Ectodermal cell (in vitro differentiated cells): Measurements from ENCODE around the gene KCNG3.

Experiments used
- H3K27ac ChIP-seq: 2 replicates; pipeline ENCODE4 v1.7.0; 2013; ENCODE audit warnings: mild to moderate bottlenecking, low read depth, low read length; ENCODE audit not compliant: insufficient read depth, poor library complexity, severe bottlenecking
- H3K27me3 ChIP-seq: 2 replicates; pipeline ENCODE4 v1.7.0; 2013; ENCODE audit warnings: mild to moderate bottlenecking, low read length; ENCODE audit not compliant: insufficient read depth, control insufficient read depth, poor library complexity, severe bottlenecking
- H3K36me3 ChIP-seq: one replicate; pipeline ENCODE4 v1.7.0; 2013; ENCODE audit warnings: low read length; ENCODE audit not compliant: control insufficient read depth, insufficient read depth
- H3K4me1 ChIP-seq: one replicate; pipeline ENCODE4 v1.7.0; 2013; ENCODE audit warnings: low read length; ENCODE audit not compliant: control insufficient read depth, insufficient read depth
- H3K4me3 ChIP-seq: 2 replicates; pipeline ENCODE4 v1.7.0; 2013; ENCODE audit warnings: low read depth, low read length, control low read depth; ENCODE audit not compliant: insufficient read depth
- H3K9me3 ChIP-seq: 2 replicates; pipeline ENCODE4 v1.7.0; 2013; ENCODE audit warnings: mild to moderate bottlenecking, low read length, moderate library complexity; ENCODE audit not compliant: control insufficient read depth
- WGBS, 2 experiments: methylation state at CpG; one replicate each; pipeline ENCODE4 v1.1.7; 2013; ENCODE audit warnings: missing lambda C conversion rate in 2 of 2; 5-methylcytosine and 5-hydroxymethylcytosine counted together

The KCNG3 gene

GRCh38 chr2:42488297-42488696 lies 5.5 kb downstream of the KCNG3 start:
- no peak overlapping the region for H3K27ac ChIP-seq
- H3K4me3 ChIP-seq = no peak overlapping the region
- H3K9me3 ChIP-seq = no peaks in the 10 kb centered on the region
- no peaks in the 10 kb centered on the region for H3K4me1 ChIP-seq
- no peaks in the 10 kb centered on the region for H3K36me3 ChIP-seq
- WGBS, 2 experiments = 92 to 94% methylated on average over 4 of the region's 5 CpGs
- H3K27me3 ChIP-seq = peaks cover 29% of the 10 kb centered on the region

- no peaks in the 10 kb centered on the region for H3K36me3 ChIP-seq
- no peak overlapping the region for H3K4me3 ChIP-seq
- peaks cover 9% of the 10 kb centered on the region for H3K27me3 ChIP-seq
- H3K27ac ChIP-seq = no peak overlapping the region
- no peaks in the 10 kb centered on the region for H3K4me1 ChIP-seq
- H3K9me3 ChIP-seq = no peaks in the 10 kb centered on the region
- WGBS, 2 experiments = 92 to 93% methylated on average over 7 of the region's 7 CpGs
These were observed 7.5 kb downstream of the KCNG3 start for GRCh38 chr2:42486145-42486906.

- no peaks in the 10 kb centered on the region for H3K9me3 ChIP-seq
- no peaks in the 10 kb centered on the region for H3K36me3 ChIP-seq
- no peak overlapping the region for H3K4me3 ChIP-seq
- no peaks in the 10 kb centered on the region for H3K4me1 ChIP-seq
- WGBS, 2 experiments = 76 to 100% methylated on average over 2 of the region's 2 CpGs
- no peak overlapping the region for H3K27ac ChIP-seq
- no peaks in the 10 kb centered on the region for H3K27me3 ChIP-seq
These were observed 13.4 kb downstream of the KCNG3 start for GRCh38 chr2:42480402-42480801.

GRCh38 chr2:42474765-42475454 lies 18.9 kb downstream of the KCNG3 start:
- H3K9me3 ChIP-seq = no peaks in the 10 kb centered on the region
- H3K27me3 ChIP-seq = no peaks in the 10 kb centered on the region
- no peaks in the 10 kb centered on the region for H3K36me3 ChIP-seq
- H3K27ac ChIP-seq = no peak overlapping the region
- 84 to 93% methylated on average over 6 of the region's 6 CpGs for WGBS, 2 experiments
- H3K4me3 ChIP-seq = no peak overlapping the region
- no peaks in the 10 kb centered on the region for H3K4me1 ChIP-seq

GRCh38 chr2:42470706-42471105 lies 23.1 kb downstream of the KCNG3 start:
- H3K27me3 ChIP-seq = no peaks in the 10 kb centered on the region
- WGBS, 2 experiments = 93 to 95% methylated on average over 4 of the region's 4 CpGs
- H3K4me3 ChIP-seq = no peak overlapping the region
- no peak overlapping the region for H3K27ac ChIP-seq
- H3K36me3 ChIP-seq = no peaks in the 10 kb centered on the region
- no peaks in the 10 kb centered on the region for H3K9me3 ChIP-seq
- H3K4me1 ChIP-seq = no peaks in the 10 kb centered on the region

- Histone ChIP-seq H3K27me3 (no peaks in the 10 kb centered on the region), H3K36me3 (no peaks in the 10 kb centered on the region), H3K4me1 (no peaks in the 10 kb centered on the region), H3K9me3 (no peaks in the 10 kb centered on the region), H3K27ac (no peak overlapping the region), H3K4me3 (no peak overlapping the region)
- 95 to 100% methylated on average over 2 to 4 of the region's 4 CpGs for WGBS, 2 experiments
These were observed 29.2 kb downstream of the KCNG3 start for GRCh38 chr2:42464631-42465030.

- Histone ChIP-seq H3K36me3 (no peaks in the 10 kb centered on the region), H3K27ac (no peak overlapping the region), H3K4me1 (no peaks in the 10 kb centered on the region), H3K4me3 (no peak overlapping the region), H3K27me3 (no peaks in the 10 kb centered on the region), H3K9me3 (no peaks in the 10 kb centered on the region)
- 93 to 97% methylated on average over 6 of the region's 6 CpGs for WGBS, 2 experiments
These were observed 30.2 kb downstream of the KCNG3 start for GRCh38 chr2:42463570-42463969.

GRCh38 chr2:42459296-42459695 lies 34.5 kb downstream of the KCNG3 start:
- H3K36me3 ChIP-seq = no peaks in the 10 kb centered on the region
- no peaks in the 10 kb centered on the region for H3K27me3 ChIP-seq
- H3K9me3 ChIP-seq = no peaks in the 10 kb centered on the region
- no peak overlapping the region for H3K27ac ChIP-seq
- 94 to 96% methylated on average over 3 of the region's 3 CpGs for WGBS, 2 experiments
- no peak overlapping the region for H3K4me3 ChIP-seq
- H3K4me1 ChIP-seq = no peaks in the 10 kb centered on the region

- Histone ChIP-seq H3K36me3 (no peaks in the 10 kb centered on the region), H3K27ac (no peak overlapping the region), H3K4me3 (no peak overlapping the region), H3K27me3 (no peaks in the 10 kb centered on the region), H3K9me3 (no peaks in the 10 kb centered on the region), H3K4me1 (no peaks in the 10 kb centered on the region)
- 100% methylated on average over 1 of the region's 1 CpG; no CpG with 5 or more reads in 1 of the 2 experiments for WGBS, 2 experiments
These were observed 35.4 kb downstream of the KCNG3 start for GRCh38 chr2:42458396-42458795.

- Histone ChIP-seq H3K4me1 (no peaks in the 10 kb centered on the region), H3K27ac (no peak overlapping the region), H3K36me3 (no peaks in the 10 kb centered on the region), H3K4me3 (no peak overlapping the region), H3K27me3 (no peaks in the 10 kb centered on the region), H3K9me3 (no peaks in the 10 kb centered on the region)
- 78 to 83% methylated on average over 6 of the region's 6 CpGs for WGBS, 2 experiments
These were observed 36.8 kb downstream of the KCNG3 start for GRCh38 chr2:42457011-42457410.
